ENCODE data around the gene EDN1. TPM values are rescaled to one million over a fixed set of nuclear protein-coding genes. Genes with fewer than 3 reads are reported as not detected.

Gene EDN1
- total and polyA plus RNA-seq, 2 of the 13 experiments (the other 11 are each of a cell fraction or from before 2014, with no cell fraction given) = 0.15 to 1.2 TPM

DNA sequence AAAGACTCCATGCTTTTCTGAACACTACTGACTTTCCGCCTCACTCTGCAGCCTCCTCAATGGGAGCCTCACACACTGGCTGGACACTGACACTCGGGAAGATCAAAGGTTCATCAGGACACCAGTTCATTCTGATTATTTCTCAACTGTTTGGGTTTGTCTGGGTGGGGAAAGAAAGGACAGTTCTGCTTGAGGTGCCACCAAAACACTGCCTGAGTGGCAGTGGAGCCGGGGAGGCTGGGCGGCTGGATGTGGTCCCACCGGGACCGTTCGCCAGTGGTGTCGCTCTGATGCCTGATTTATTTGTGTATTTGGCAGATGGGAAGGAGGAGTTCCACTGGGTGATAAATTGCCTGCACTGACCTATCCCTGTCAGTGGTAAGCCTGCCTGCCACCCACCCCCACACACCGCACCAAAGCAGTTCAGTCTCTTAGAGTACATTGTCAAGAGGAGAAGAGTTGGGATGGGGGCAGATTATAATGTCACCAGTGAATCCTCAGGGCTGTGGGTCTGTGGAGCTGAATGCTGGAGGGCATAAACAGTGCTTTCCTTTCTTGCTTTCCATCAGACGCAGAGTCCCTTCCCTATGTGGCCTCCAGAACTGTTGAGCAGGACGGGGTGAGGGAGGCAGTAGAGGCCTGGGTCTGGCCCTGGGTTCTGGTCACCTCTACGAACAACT, 49.8 kb downstream of the EDN1 start (continued):
- TF ChIP-seq, protein P1, sequence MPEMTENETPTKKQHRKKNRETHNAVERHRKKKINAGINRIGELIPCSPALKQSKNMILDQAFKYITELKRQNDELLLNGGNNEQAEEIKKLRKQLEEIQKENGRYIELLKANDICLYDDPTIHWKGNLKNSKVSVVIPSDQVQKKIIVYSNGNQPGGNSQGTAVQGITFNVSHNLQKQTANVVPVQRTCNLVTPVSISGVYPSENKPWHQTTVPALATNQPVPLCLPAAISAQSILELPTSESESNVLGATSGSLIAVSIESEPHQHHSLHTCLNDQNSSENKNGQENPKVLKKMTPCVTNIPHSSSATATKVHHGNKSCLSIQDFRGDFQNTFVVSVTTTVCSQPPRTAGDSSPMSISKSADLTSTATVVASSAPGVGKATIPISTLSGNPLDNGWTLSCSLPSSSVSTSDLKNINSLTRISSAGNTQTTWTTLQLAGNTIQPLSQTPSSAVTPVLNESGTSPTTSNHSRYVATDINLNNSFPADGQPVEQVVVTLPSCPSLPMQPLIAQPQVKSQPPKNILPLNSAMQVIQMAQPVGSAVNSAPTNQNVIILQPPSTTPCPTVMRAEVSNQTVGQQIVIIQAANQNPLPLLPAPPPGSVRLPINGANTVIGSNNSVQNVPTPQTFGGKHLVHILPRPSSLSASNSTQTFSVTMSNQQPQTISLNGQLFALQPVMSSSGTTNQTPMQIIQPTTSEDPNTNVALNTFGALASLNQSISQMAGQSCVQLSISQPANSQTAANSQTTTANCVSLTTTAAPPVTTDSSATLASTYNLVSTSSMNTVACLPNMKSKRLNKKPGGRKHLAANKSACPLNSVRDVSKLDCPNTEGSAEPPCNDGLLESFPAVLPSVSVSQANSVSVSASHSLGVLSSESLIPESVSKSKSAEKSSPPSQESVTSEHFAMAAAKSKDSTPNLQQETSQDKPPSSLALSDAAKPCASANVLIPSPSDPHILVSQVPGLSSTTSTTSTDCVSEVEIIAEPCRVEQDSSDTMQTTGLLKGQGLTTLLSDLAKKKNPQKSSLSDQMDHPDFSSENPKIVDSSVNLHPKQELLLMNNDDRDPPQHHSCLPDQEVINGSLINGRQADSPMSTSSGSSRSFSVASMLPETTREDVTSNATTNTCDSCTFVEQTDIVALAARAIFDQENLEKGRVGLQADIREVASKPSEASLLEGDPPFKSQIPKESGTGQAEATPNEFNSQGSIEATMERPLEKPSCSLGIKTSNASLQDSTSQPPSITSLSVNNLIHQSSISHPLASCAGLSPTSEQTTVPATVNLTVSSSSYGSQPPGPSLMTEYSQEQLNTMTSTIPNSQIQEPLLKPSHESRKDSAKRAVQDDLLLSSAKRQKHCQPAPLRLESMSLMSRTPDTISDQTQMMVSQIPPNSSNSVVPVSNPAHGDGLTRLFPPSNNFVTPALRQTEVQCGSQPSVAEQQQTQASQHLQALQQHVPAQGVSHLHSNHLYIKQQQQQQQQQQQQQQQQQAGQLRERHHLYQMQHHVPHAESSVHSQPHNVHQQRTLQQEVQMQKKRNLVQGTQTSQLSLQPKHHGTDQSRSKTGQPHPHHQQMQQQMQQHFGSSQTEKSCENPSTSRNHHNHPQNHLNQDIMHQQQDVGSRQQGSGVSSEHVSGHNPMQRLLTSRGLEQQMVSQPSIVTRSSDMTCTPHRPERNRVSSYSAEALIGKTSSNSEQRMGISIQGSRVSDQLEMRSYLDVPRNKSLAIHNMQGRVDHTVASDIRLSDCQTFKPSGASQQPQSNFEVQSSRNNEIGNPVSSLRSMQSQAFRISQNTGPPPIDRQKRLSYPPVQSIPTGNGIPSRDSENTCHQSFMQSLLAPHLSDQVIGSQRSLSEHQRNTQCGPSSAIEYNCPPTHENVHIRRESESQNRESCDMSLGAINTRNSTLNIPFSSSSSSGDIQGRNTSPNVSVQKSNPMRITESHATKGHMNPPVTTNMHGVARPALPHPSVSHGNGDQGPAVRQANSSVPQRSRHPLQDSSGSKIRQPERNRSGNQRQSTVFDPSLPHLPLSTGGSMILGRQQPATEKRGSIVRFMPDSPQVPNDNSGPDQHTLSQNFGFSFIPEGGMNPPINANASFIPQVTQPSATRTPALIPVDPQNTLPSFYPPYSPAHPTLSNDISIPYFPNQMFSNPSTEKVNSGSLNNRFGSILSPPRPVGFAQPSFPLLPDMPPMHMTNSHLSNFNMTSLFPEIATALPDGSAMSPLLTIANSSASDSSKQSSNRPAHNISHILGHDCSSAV (CRISPR knock-in tag; IDR thresholded peaks at IDR 0.05; ENCODE audit: borderline replicate concordance) = no peak
- TF ChIP-seq MIXL1 (CRISPR knock-in tag; IDR thresholded peaks at IDR 0.05) (no peak), HOXA5 (CRISPR knock-in tag; IDR thresholded peaks at IDR 0.05) (peak; percentile 71; the same call in 1 of the 2 replicates), ZNF775 (CRISPR knock-in tag; IDR thresholded peaks at IDR 0.05; ENCODE audit: borderline replicate concordance) (0 out of 2 replicates have a peak, but pooled peaks have one; percentile 29), RXRB (CRISPR knock-in tag; IDR thresholded peaks at IDR 0.05; ENCODE audit: borderline replicate concordance) (peak; percentile 53; the same call in 1 of the 2 replicates), ETS1 (CRISPR knock-in tag; IDR thresholded peaks at IDR 0.05) (no peak), MAF1 (CRISPR knock-in tag; IDR thresholded peaks at IDR 0.05; ENCODE audit: borderline replicate concordance) (no peak), FOXA3 (CRISPR knock-in tag; IDR thresholded peaks at IDR 0.05) (0 out of 2 replicates have a peak, but pooled peaks have one; percentile 40), ZNF816 (CRISPR knock-in tag; IDR thresholded peaks at IDR 0.05; ENCODE audit: borderline replicate concordance) (no peak), ZMYM2 (CRISPR knock-in tag; IDR thresholded peaks at IDR 0.05) (no peak), HMG20A (CRISPR knock-in tag; IDR thresholded peaks at IDR 0.05; ENCODE audit: borderline replicate concordance) (no peak)
- TF ChIP-seq, protein P2, sequence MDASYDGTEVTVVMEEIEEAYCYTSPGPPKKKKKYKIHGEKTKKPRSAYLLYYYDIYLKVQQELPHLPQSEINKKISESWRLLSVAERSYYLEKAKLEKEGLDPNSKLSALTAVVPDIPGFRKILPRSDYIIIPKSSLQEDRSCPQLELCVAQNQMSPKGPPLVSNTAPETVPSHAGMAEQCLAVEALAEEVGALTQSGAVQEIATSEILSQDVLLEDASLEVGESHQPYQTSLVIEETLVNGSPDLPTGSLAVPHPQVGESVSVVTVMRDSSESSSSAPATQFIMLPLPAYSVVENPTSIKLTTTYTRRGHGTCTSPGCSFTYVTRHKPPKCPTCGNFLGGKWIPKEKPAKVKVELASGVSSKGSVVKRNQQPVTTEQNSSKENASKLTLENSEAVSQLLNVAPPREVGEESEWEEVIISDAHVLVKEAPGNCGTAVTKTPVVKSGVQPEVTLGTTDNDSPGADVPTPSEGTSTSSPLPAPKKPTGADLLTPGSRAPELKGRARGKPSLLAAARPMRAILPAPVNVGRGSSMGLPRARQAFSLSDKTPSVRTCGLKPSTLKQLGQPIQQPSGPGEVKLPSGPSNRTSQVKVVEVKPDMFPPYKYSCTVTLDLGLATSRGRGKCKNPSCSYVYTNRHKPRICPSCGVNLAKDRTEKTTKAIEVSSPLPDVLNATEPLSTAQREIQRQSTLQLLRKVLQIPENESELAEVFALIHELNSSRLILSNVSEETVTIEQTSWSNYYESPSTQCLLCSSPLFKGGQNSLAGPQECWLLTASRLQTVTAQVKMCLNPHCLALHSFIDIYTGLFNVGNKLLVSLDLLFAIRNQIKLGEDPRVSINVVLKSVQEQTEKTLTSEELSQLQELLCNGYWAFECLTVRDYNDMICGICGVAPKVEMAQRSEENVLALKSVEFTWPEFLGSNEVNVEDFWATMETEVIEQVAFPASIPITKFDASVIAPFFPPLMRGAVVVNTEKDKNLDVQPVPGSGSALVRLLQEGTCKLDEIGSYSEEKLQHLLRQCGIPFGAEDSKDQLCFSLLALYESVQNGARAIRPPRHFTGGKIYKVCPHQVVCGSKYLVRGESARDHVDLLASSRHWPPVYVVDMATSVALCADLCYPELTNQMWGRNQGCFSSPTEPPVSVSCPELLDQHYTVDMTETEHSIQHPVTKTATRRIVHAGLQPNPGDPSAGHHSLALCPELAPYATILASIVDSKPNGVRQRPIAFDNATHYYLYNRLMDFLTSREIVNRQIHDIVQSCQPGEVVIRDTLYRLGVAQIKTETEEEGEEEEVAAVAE (CRISPR knock-in tag; IDR thresholded peaks at IDR 0.05; ENCODE audit: borderline replicate concordance) = no peak
- TF ChIP-seq, protein P3, sequence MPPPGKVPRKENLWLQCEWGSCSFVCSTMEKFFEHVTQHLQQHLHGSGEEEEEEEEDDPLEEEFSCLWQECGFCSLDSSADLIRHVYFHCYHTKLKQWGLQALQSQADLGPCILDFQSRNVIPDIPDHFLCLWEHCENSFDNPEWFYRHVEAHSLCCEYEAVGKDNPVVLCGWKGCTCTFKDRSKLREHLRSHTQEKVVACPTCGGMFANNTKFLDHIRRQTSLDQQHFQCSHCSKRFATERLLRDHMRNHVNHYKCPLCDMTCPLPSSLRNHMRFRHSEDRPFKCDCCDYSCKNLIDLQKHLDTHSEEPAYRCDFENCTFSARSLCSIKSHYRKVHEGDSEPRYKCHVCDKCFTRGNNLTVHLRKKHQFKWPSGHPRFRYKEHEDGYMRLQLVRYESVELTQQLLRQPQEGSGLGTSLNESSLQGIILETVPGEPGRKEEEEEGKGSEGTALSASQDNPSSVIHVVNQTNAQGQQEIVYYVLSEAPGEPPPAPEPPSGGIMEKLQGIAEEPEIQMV (CRISPR knock-in tag; IDR thresholded peaks at IDR 0.05; ENCODE audit: low read depth) = peak; percentile 63; the same call in 1 of the 2 replicates
